Immature natural killer cell (primary cell): Measurements from ENCODE around the gene GPS2. TPM values are rescaled to one million over a fixed set of nuclear protein-coding genes. Genes with fewer than 3 reads are reported as not detected.

Experiments
- DNase-seq, 3 donors: peaks; one replicate each; pipeline ENCODE4 v3.0.0; 2022; ENCODE audit warnings: mixed read lengths in 1 of 3
- H3K27ac Mint-ChIP-seq, 6 donors: one replicate each; pipeline ENCODE4 v1.8.0; 2020; ENCODE audit warnings: mixed read lengths in 6 of 6, mild to moderate bottlenecking in 5 of 6, inconsistent platforms in 4 of 6, moderate library complexity in 3 of 6
- H3K27me3 Mint-ChIP-seq, 3 donors: one replicate each; pipeline ENCODE4 v1.8.0; 2020 to 2021; ENCODE audit warnings: low read depth in 3 of 3, mild to moderate bottlenecking in 3 of 3, mixed read lengths in 3 of 3, moderate library complexity in 3 of 3, inconsistent platforms in 1 of 3
- H3K36me3 Mint-ChIP-seq, 3 donors: one replicate each; pipeline ENCODE4 v1.8.0; 2020; ENCODE audit warnings: mixed read lengths in 3 of 3, inconsistent platforms in 2 of 3, mild to moderate bottlenecking in 2 of 3
- H3K4me1 Mint-ChIP-seq, 2 donors: one replicate each; pipeline ENCODE4 v1.8.0; 2020; ENCODE audit warnings: inconsistent platforms in 2 of 2, mild to moderate bottlenecking in 2 of 2, mixed read lengths in 2 of 2, moderate library complexity in 1 of 2
- H3K4me3 Mint-ChIP-seq, 5 donors: one replicate each; pipeline ENCODE4 v1.8.0; 2020; ENCODE audit warnings: mild to moderate bottlenecking in 5 of 5, mixed read lengths in 5 of 5, inconsistent platforms in 3 of 5, moderate library complexity in 3 of 5
- H3K9me3 Mint-ChIP-seq, 6 donors: one replicate each; pipeline ENCODE4 v1.8.0; 2020; ENCODE audit warnings: mild to moderate bottlenecking in 6 of 6, mixed read lengths in 6 of 6, inconsistent platforms in 4 of 6, moderate library complexity in 3 of 6
- polyA plus RNA-seq, 3 donors: library from polyadenylated mRNA; unstranded; fragments of 300-500 nt; fragmentation: Illumina TruSeq; gene quantifications; one replicate each; pipeline ENCODE4 v1.2.3, GENCODE V29; 2021

GPS2 gene
- polyA plus RNA-seq, 3 donors from 2014 or later = 100 to 129 (median 123) TPM

DNA sequence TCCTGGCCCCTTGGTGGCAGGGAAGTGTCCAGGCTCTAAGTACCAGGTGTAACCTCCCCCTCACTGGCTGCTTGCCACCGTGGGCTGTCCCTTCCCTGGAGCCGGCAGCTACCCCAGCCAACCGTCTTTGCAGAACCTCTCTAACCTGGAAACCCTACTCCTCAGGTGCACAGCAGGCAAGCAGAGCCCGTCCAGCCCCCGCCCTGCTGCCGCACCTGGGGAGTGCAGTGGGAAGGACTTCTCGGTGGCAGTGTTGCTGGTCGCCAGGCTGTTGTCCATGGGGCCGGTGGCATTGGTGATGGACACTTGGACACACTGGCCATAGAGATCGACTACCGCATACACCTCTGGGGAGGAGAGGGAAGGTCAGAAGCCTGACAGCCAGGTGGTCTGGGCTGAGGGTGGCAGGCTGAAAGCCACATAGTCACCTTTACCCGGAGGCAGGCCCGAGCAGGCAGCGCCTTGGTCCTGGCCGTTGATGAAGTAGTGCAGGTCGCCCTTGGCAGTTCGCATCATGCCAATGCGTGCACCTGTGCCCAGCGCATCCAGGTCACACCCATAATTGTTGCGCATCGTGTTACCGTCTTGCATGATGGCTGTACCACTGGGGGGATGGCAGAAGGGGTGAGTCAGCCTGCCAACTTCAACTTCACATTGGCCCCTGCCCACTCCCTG lies 7.5 kb upstream of the GPS2 start:
- H3K27ac Mint-ChIP-seq = no peak overlapping the region
- H3K27me3 Mint-ChIP-seq = peaks cover 0 to 2% (median 0%) of the 10 kb centered on the region in 3 donors
- peaks cover 0 to 6% of the 10 kb centered on the region in 2 donors for H3K4me1 Mint-ChIP-seq
- peaks cover 0 to 11% (median 3%) of the 10 kb centered on the region in 3 donors for H3K36me3 Mint-ChIP-seq
- no peak for DNase-seq
- no peaks in the 10 kb centered on the region for H3K9me3 Mint-ChIP-seq
- H3K4me3 Mint-ChIP-seq = no peak overlapping the region

DNA sequence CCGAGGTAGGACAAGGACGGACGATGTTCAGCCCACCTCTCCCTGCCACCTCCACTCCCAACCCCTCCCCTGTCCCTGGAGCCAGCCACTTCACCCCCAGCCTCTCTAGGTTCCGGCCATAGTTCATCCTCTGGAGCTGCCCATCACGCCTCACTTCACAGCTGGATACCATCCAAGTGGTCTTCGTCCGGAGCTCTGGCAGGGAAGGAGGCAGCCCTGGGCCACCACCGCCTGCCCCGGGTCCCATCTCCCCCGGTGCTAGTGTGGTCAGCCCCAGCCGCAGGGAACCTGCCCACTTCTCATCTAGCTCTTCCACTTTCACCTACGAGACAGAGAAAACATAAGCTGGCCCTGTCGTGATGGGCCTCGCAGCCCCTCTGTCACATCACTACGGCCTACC lies 6.3 kb upstream of the GPS2 start:
- H3K27ac Mint-ChIP-seq = peak overlapping the region in 1 of 6 donors; percentile 22

DNA sequence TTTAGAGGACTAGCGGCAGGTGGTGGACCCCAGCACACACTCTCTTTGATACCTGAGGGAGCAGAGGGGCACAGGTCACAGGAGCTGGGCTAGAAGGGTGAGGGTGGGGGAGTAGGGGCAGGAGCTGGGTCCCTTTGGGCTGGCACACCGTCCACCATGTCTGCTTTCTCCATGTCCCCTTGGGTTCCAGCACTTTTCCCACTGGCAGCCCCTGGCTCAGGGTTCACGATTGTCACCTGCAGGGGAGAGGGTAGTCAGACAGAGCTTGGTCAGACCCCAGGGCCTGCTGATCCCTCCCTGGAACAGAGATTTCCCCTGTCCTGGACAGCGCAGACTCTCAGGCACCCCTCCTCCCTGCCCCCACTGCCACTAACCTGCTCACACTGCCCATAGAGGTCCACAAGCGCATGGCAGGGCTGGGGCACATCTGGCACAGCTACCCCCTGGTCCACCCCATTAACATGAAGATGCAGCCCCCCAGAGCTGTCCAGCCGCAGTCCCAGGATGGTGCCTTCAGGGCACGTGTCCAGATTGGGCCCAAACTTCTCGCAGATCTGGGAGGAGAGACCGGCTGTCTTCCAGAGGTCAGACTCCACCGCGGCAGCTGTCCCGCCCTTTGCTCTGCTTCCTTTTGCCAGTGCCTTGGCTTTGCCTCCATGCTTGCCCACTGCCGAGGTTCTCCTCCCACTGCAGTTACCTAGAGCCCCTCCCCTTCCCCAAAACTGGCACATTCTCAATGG lies 3.1 kb upstream of the GPS2 start:
- no peak for DNase-seq
- Mint-ChIP-seq H3K9me3 (no peaks in the 10 kb centered on the region), H3K36me3 (peaks cover 0 to 15% (median 7%) of the 10 kb centered on the region in 3 donors), H3K27ac (peak overlapping the region in 3 of 6 donors; percentile 13 to 57 (median 40)), H3K27me3 (peaks cover 9 to 11% (median 10%) of the 10 kb centered on the region in 3 donors), H3K4me3 (peak overlapping the region in 1 of 5 donors; percentile 7), H3K4me1 (peaks cover 27 to 29% of the 10 kb centered on the region in 2 donors)

More for the DNA sequence above, 6.3 kb upstream of the GPS2 start:
- Mint-ChIP-seq H3K9me3 (no peaks in the 10 kb centered on the region), H3K36me3 (peaks cover 0 to 14% (median 3%) of the 10 kb centered on the region in 3 donors), H3K4me3 (no peak overlapping the region), H3K4me1 (peaks cover 1 to 6% of the 10 kb centered on the region in 2 donors), H3K27me3 (peaks cover 0 to 2% (median under 1%) of the 10 kb centered on the region in 3 donors)
- no peak for DNase-seq

GRCh38 chr17:7317161-7317803 lies 2.1 kb upstream of the GPS2 start:
- no peak for DNase-seq
- Mint-ChIP-seq H3K27me3 (peaks cover 14 to 17% (median 16%) of the 10 kb centered on the region in 3 donors), H3K4me1 (peaks cover 37 to 39% of the 10 kb centered on the region in 2 donors), H3K36me3 (peaks cover 0 to 24% (median 7%) of the 10 kb centered on the region in 3 donors), H3K27ac (peak overlapping the region; percentile 25 to 84 (median 55)), H3K9me3 (no peaks in the 10 kb centered on the region), H3K4me3 (peak overlapping the region; percentile 6 to 68 (median 42))

GRCh38 chr17:7315570-7316235 lies 543 bp upstream of the GPS2 start:
- Mint-ChIP-seq H3K4me1 (peaks cover 42 to 52% of the 10 kb centered on the region in 2 donors), H3K36me3 (peaks cover 8 to 27% (median 11%) of the 10 kb centered on the region in 3 donors), H3K27ac (peak overlapping the region; percentile 89 to 96 (median 94)), H3K27me3 (peaks cover 15 to 17% (median 17%) of the 10 kb centered on the region in 3 donors), H3K4me3 (peak overlapping the region; percentile 87 to 92 (median 89)), H3K9me3 (no peaks in the 10 kb centered on the region)
- DNase-seq = no peak

DNA sequence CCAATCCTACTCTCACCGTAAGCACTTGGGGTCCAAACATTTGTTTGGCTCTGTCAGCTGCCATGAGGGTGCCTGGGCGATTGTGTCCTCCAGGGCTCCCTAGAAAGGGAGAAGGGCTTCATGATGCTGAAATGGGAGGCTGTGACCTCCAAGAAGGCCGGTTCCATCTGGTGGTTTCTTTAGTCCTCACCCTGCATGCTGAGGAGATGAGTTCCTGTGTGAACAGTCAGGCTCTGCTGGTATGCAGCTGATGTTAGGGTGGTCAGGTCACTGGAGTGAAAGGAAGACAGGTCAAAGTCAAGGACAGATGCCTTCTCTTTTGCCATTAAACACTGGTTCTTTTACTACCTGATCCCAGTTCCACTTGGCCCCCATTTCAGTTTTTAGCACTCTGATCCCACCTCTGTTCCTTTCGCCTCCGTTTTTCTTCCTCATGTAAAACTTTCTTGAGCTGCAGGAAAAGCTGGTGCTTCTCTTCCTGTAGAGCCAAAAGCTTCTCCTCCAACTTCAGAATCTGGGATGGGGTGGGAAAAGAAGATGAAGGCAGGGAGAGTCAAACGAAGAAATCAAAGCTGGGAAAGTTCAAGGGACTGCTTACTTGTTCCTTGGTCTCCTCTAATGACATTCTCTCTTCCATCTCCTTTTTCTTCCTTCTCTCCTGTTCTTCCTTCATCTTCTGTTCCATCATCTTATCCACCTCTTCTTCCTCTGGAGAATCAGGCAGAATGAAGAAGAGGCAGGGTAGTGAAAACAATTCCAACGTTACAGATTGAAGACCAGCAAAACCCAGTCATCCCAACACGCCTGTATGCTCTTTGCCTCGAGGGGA lies 1.1 kb downstream of the GPS2 start:
- DNase-seq = no peak
- Mint-ChIP-seq H3K4me1 (peaks cover 58 to 67% of the 10 kb centered on the region in 2 donors), H3K4me3 (peak overlapping the region; percentile 81 to 82 (median 82)), H3K9me3 (no peaks in the 10 kb centered on the region), H3K27me3 (peaks cover 20 to 23% (median 21%) of the 10 kb centered on the region in 3 donors), H3K27ac (peak overlapping the region; percentile 89 to 93 (median 91)), H3K36me3 (peaks cover 18 to 40% (median 21%) of the 10 kb centered on the region in 3 donors)

- peaks cover 27 to 31% (median 28%) of the 10 kb centered on the region in 3 donors for H3K27me3 Mint-ChIP-seq
- peak overlapping the region; percentile 57 to 82 (median 81) for H3K4me3 Mint-ChIP-seq
- DNase-seq = no peak
- peaks cover 66 to 76% of the 10 kb centered on the region in 2 donors for H3K4me1 Mint-ChIP-seq
- H3K9me3 Mint-ChIP-seq = no peaks in the 10 kb centered on the region
- peak overlapping the region; percentile 84 to 92 (median 90) for H3K27ac Mint-ChIP-seq
- H3K36me3 Mint-ChIP-seq = peaks cover 18 to 45% (median 21%) of the 10 kb centered on the region in 3 donors
These were observed 1.9 kb downstream of the GPS2 start for GRCh38 chr17:7313088-7313889.

DNA sequence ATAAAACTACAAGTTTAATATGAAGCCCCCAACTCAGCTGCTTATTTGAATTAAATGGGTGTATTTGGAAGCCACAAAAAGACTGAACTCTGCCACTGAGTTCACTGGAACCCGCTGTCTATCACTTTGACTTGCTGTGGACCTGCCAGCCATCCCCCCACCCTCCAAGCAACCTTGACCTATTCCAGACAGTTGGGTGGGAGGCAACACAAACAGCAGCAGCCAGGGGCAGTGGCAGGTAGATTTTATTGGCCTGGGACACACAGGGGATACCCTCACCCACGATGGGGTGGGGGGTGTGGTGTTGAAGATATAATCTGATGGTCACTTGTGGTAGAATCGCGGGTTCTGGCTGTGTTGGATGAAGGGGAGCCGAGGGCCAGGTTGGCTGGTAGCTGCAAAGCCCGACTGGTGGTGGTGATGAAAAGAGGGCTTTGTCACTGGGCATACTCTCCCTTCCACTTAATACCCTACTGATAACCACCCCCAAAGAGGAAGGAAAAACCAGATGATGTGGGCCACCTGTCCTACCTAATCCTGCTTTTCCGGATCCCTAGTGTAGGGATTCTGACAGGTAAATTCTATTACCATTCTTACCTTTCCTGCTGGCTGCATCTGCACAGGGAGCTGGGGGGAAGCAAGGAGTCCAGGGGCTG lies 2.6 kb downstream of the GPS2 start:
- peak overlapping the region; percentile 84 to 92 (median 90) for H3K27ac Mint-ChIP-seq
- peak overlapping the region in 4 of 5 donors; percentile 38 to 82 (median 69) for H3K4me3 Mint-ChIP-seq
- H3K36me3 Mint-ChIP-seq = peaks cover 18 to 41% (median 21%) of the 10 kb centered on the region in 3 donors
- no peaks in the 10 kb centered on the region for H3K9me3 Mint-ChIP-seq
- DNase-seq = no peak
- H3K27me3 Mint-ChIP-seq = peaks cover 27 to 34% (median 28%) of the 10 kb centered on the region in 3 donors
- peaks cover 66 to 76% of the 10 kb centered on the region in 2 donors for H3K4me1 Mint-ChIP-seq

- peaks cover 68 to 77% of the 10 kb centered on the region in 2 donors for H3K4me1 Mint-ChIP-seq
- no peak for DNase-seq
- peak overlapping the region in 1 of 5 donors; percentile 27 for H3K4me3 Mint-ChIP-seq
- peaks cover 0 to 2% (median 0%) of the 10 kb centered on the region in 6 donors for H3K9me3 Mint-ChIP-seq
- H3K27me3 Mint-ChIP-seq = peaks cover 33 to 42% (median 34%) of the 10 kb centered on the region in 3 donors
- H3K27ac Mint-ChIP-seq = peak overlapping the region; percentile 95 to 100 (median 98)
- H3K36me3 Mint-ChIP-seq = peaks cover 18 to 39% (median 21%) of the 10 kb centered on the region in 3 donors
These were observed 4.0 kb downstream of the GPS2 start for GRCh38 chr17:7311110-7311705.

GRCh38 chr17:7309628-7310027 lies 5.5 kb downstream of the GPS2 start:
- H3K27me3 Mint-ChIP-seq = peaks cover 29 to 40% (median 32%) of the 10 kb centered on the region in 3 donors
- H3K4me1 Mint-ChIP-seq = peaks cover 58 to 66% of the 10 kb centered on the region in 2 donors
- peaks cover 0 to 2% (median 0%) of the 10 kb centered on the region in 6 donors for H3K9me3 Mint-ChIP-seq
- peaks cover 18 to 39% (median 21%) of the 10 kb centered on the region in 3 donors for H3K36me3 Mint-ChIP-seq
- peak overlapping the region; percentile 95 to 100 (median 98) for H3K27ac Mint-ChIP-seq
- no peak for DNase-seq
- peak overlapping the region; percentile 87 to 97 (median 93) for H3K4me3 Mint-ChIP-seq
